HepG2 (cell line): Measurements from ENCODE around the gene TMBIM6. TPM values are rescaled to one million over a fixed set of nuclear protein-coding genes. Genes with fewer than 3 reads are reported as not detected.

ENCODE experiments used
- DDIT3 ChIP-seq: sonication (generic); formaldehyde crosslinking; IDR thresholded peaks from 2 replicates; pipeline ENCODE4 v1.4.0; 2020; ENCODE audit warnings: mild to moderate bottlenecking, missing genetic modification reagents
- FOXA3 ChIP-seq: IDR thresholded peaks from 2 replicates; pipeline ENCODE4 v1.6.1; 2016; ENCODE audit warnings: missing genetic modification reagents, missing compliant biosample characterization
- HCFC1 ChIP-seq: fragments of 150-350 bp; IDR thresholded peaks from 2 replicates; pipeline ENCODE4 v1.6.1; 2014; ENCODE audit warnings: low read depth, low read length
- KLF11 ChIP-seq: IDR thresholded peaks from 2 replicates; pipeline ENCODE4 v1.6.1; 2016; ENCODE audit warnings: missing compliant biosample characterization
- MEIS2 ChIP-seq: sonication (generic); formaldehyde crosslinking; IDR thresholded peaks from 2 replicates; pipeline ENCODE4 v1.9.0; 2021; ENCODE audit warnings: mild to moderate bottlenecking, missing genetic modification reagents
- MTA1 ChIP-seq: sonication (generic); formaldehyde crosslinking; IDR thresholded peaks from 2 replicates; pipeline ENCODE4 v1.4.0; 2020; ENCODE audit warnings: missing genetic modification reagents, mild to moderate bottlenecking, borderline replicate concordance
- MXD1 ChIP-seq: sonication (generic); formaldehyde crosslinking; IDR thresholded peaks from 2 replicates; pipeline ENCODE4 v1.4.0; 2020; ENCODE audit warnings: mild to moderate bottlenecking, missing genetic modification reagents
- MXI1 ChIP-seq: IDR thresholded peaks from 3 replicates; pipeline ENCODE4 v1.6.1; 2012; ENCODE audit warnings: low read depth, low read length, inconsistent platforms, borderline replicate concordance
- NFKBIZ ChIP-seq: IDR thresholded peaks from 2 replicates; pipeline ENCODE4 v1.6.1; 2018; ENCODE audit warnings: missing genetic modification reagents, missing compliant biosample characterization
- PAXIP1 ChIP-seq: sonication (generic); formaldehyde crosslinking; conservative IDR thresholded peaks from 2 replicates; pipeline ENCODE4 v1.4.0; 2020; ENCODE audit warnings: mild to moderate bottlenecking, missing genetic modification reagents, moderate library complexity
- PHF5A ChIP-seq: IDR thresholded peaks from one replicate; pipeline ENCODE4 v1.6.1; 2018; ENCODE audit warnings: low read depth, missing genetic modification reagents; ENCODE audit not compliant: unreplicated experiment
- PHF8 ChIP-seq: sonication (generic); formaldehyde crosslinking; IDR thresholded peaks from 2 replicates; pipeline ENCODE4 v1.5.0; 2020; ENCODE audit warnings: missing genetic modification reagents
- RAD21 ChIP-seq: fragments of 450-650 bp; formaldehyde crosslinking; IDR thresholded peaks from 2 replicates; pipeline ENCODE4 v1.5.0; 2020; ENCODE audit warnings: mild to moderate bottlenecking
- SMARCE1 ChIP-seq: fragments of 450-650 bp; IDR thresholded peaks from 2 replicates; pipeline ENCODE4 v1.6.1; 2017; ENCODE audit warnings: borderline replicate concordance
- THYN1 ChIP-seq: sonication (generic); formaldehyde crosslinking; IDR thresholded peaks from 2 replicates; pipeline ENCODE4 v1.8.1; 2023; ENCODE audit warnings: low read depth, mild to moderate bottlenecking, moderate library complexity, missing genetic modification reagents, borderline replicate concordance
- ZBTB1 ChIP-seq: sonication (generic); formaldehyde crosslinking; IDR thresholded peaks from 2 replicates; pipeline ENCODE4 v1.4.0; 2020; ENCODE audit warnings: missing genetic modification reagents, borderline replicate concordance
- ZBTB21 ChIP-seq: sonication (generic); formaldehyde crosslinking; IDR thresholded peaks from 2 replicates; pipeline ENCODE4 v1.4.0; 2020; ENCODE audit warnings: missing genetic modification reagents
- ZNF329 ChIP-seq: sonication (generic); formaldehyde crosslinking; IDR thresholded peaks from 2 replicates; pipeline ENCODE4 v1.9.0; 2021; ENCODE audit warnings: low read depth, mild to moderate bottlenecking, missing genetic modification reagents
- ZNF567 ChIP-seq: sonication (generic); formaldehyde crosslinking; IDR thresholded peaks from 2 replicates; pipeline ENCODE4 v1.8.1; 2023; ENCODE audit warnings: mild to moderate bottlenecking, missing genetic modification reagents, borderline replicate concordance
- ZNF704 ChIP-seq: sonication (generic); formaldehyde crosslinking; IDR thresholded peaks from 2 replicates; pipeline ENCODE4 v1.8.1; 2023; ENCODE audit warnings: mild to moderate bottlenecking, inconsistent platforms, moderate library complexity, missing genetic modification reagents, borderline replicate concordance
- ZNF740 ChIP-seq: sonication (generic); formaldehyde crosslinking; IDR thresholded peaks from 2 replicates; pipeline ENCODE4 v1.4.0; 2020; ENCODE audit warnings: missing genetic modification reagents
- ZNF780A ChIP-seq: sonication (generic); formaldehyde crosslinking; IDR thresholded peaks from 2 replicates; pipeline ENCODE4 v1.8.0; 2022; ENCODE audit warnings: mild to moderate bottlenecking, missing genetic modification reagents, moderate library complexity
- ZNF782 ChIP-seq: sonication (generic); formaldehyde crosslinking; IDR thresholded peaks from 2 replicates; pipeline ENCODE4 v1.4.0; 2020; ENCODE audit warnings: missing genetic modification reagents, mild to moderate bottlenecking, borderline replicate concordance
- ZNF883 ChIP-seq: sonication (generic); formaldehyde crosslinking; IDR thresholded peaks from 2 replicates; pipeline ENCODE4 v1.5.1; 2020; ENCODE audit warnings: mild to moderate bottlenecking, missing genetic modification reagents; ENCODE audit errors: not compliant biosample characterization
- polyA plus RNA-seq, 8 experiments: library from polyadenylated mRNA; depleted of rRNA in 3 of 8; stranded (reverse) in 7 of 8; unstranded in 1 of 8; fragments of >200 nt; fragmentation: Illumina TruSeq in 4 of 8; extraction: Trizol in 4 of 8; gene quantifications; 2 replicates each; pipeline versions ENCODE4 v1.2.1 to v1.2.3, GENCODE V29; 2011 to 2016; ENCODE audit warnings: low read depth in 4 of 8, missing spikeins in 1 of 8, mixed read lengths in 1 of 8; ENCODE audit not compliant: insufficient read depth in 1 of 8
- total RNA-seq, 5 experiments: library from RNA; depleted of rRNA; stranded (reverse); fragments of >200 nt; fragmentation: Illumina TruSeq; extraction: Trizol; gene quantifications; 2 replicates each; pipeline ENCODE4 v1.2.3, GENCODE V29; 2016; ENCODE audit warnings: low read depth in 1 of 5

TMBIM6 gene
- total and polyA plus RNA-seq, 2 of the 13 experiments (the other 11 are each of a cell fraction or from before 2014, with no cell fraction given): 412 to 468 TPM

GRCh38 chr12:49741882-49742620 is 694 bp downstream of the TMBIM6 start (continued):
- TF ChIP-seq HCFC1 (no peak), ZNF782 (CRISPR knock-in tag) (peak; percentile 44; the same call in 1 of the 2 replicates), ZBTB1 (CRISPR knock-in tag) (no peak), ZNF740 (no peak), PHF8 (CRISPR knock-in tag) (peak; percentile 37; the same call in 1 of the 2 replicates), ZNF883 (CRISPR knock-in tag) (no peak), MXI1 (no peak), ZNF780A (CRISPR knock-in tag) (no peak), DDIT3 (CRISPR knock-in tag) (no peak), ZBTB21 (CRISPR knock-in tag) (0 out of 2 replicates have a peak, but pooled peaks have one; percentile 50), SMARCE1 (no peak), KLF11 (CRISPR knock-in tag) (no peak), FOXA3 (CRISPR knock-in tag) (peak; percentile 32), RAD21 (CRISPR knock-in tag) (no peak), ZNF567 (CRISPR knock-in tag) (no peak), PAXIP1 (CRISPR knock-in tag) (peak; percentile 80), MTA1 (no peak), PHF5A (CRISPR knock-in tag) (no peak), THYN1 (no peak), NFKBIZ (no peak), MXD1 (CRISPR knock-in tag) (no peak), ZNF329 (CRISPR knock-in tag) (no peak), ZNF704 (CRISPR knock-in tag) (no peak; the same call in 1 of the 2 replicates), MEIS2 (no peak)
